K562 (cell line): ENCODE measurements around the gene ZNRF2. TPM values are rescaled to one million over a fixed set of nuclear protein-coding genes. Genes with fewer than 3 reads are reported as not detected.

ENCODE experiments used
- ARID1B ChIP-seq: fragments of 450-650 bp; IDR thresholded peaks from 2 replicates; pipeline ENCODE4 v1.6.1; 2016; ENCODE audit warnings: antibody characterized with exemption, mild to moderate bottlenecking, inconsistent platforms
- CBX3 ChIP-seq, 2 experiments: IDR thresholded peaks; 1 replicate in 1 of 2; 2 replicates in 1 of 2; pipeline ENCODE4 v1.6.1; 2012; ENCODE audit warnings: inconsistent platforms in 2 of 2, low read length in 2 of 2, borderline replicate concordance in 1 of 2, control low read depth in 1 of 2
- ELF1 ChIP-seq: fragments of 200-800 bp; sonication (Bioruptor generic); IDR thresholded peaks from 2 replicates; pipeline ENCODE4 v1.6.1; 2016; ENCODE audit warnings: missing genetic modification characterization, missing compliant biosample characterization
- EZH2 ChIP-seq: IDR thresholded peaks from 2 replicates; pipeline ENCODE4 v1.6.1; 2012; ENCODE audit warnings: low read depth, mild to moderate bottlenecking, inconsistent platforms, low read length, borderline replicate concordance
- KDM1A ChIP-seq, 2 experiments: fragments of 450-650 bp; IDR thresholded peaks; 2 replicates each; pipeline ENCODE4 v1.6.1; 2016; ENCODE audit warnings: mild to moderate bottlenecking in 2 of 2
- MNT ChIP-seq, 2 experiments: fragments of 450-650 bp; conservative IDR thresholded peaks; 2 replicates each; pipeline ENCODE4 v1.6.1; 2017; ENCODE audit warnings: mild to moderate bottlenecking in 2 of 2, moderate library complexity in 2 of 2
- NCOA1 ChIP-seq: fragments of 450-650 bp; IDR thresholded peaks from 2 replicates; pipeline ENCODE4 v1.6.1; 2016; ENCODE audit warnings: low read depth
- NFE2 ChIP-seq: IDR thresholded peaks from 2 replicates; pipeline ENCODE4 v1.6.1; 2014; ENCODE audit warnings: antibody characterized with exemption, low read depth
- NFRKB ChIP-seq: fragments of 450-650 bp; IDR thresholded peaks from 2 replicates; pipeline ENCODE4 v1.6.1; 2016; ENCODE audit warnings: low read depth
- SMARCB1 ChIP-seq: IDR thresholded peaks from 2 replicates; pipeline ENCODE4 v1.6.1; 2011; ENCODE audit warnings: improper control_type of control experiment, low read depth; ENCODE audit not compliant: insufficient read length
- TAF1 ChIP-seq: IDR thresholded peaks from 2 replicates; pipeline ENCODE4 v1.6.1; 2011; ENCODE audit warnings: mild to moderate bottlenecking, low read length, moderate library complexity; ENCODE audit not compliant: insufficient read depth, control insufficient read depth, severe bottlenecking; ENCODE audit errors: extremely low read depth
- ZNF140 ChIP-seq: fragments of 250-450 bp; sonication (Bioruptor Pico); IDR thresholded peaks from 2 replicates; pipeline ENCODE4 v1.8.0; 2021; ENCODE audit warnings: moderate library complexity, mild to moderate bottlenecking, inconsistent platforms
- ZNF175 ChIP-seq: fragments of 200-800 bp; sonication (Bioruptor generic); IDR thresholded peaks from 2 replicates; pipeline ENCODE4 v1.6.1; 2016; ENCODE audit warnings: low read depth, mild to moderate bottlenecking, missing genetic modification characterization, missing compliant biosample characterization
- ZNF318 ChIP-seq, 2 experiments: fragments of 450-650 bp; IDR thresholded peaks; 2 replicates each; pipeline ENCODE4 v1.6.1; 2016; ENCODE audit warnings: mild to moderate bottlenecking in 2 of 2, borderline replicate concordance in 1 of 2, low read depth in 1 of 2, moderate library complexity in 1 of 2
- ZNF584 ChIP-seq: fragments of 200-800 bp; sonication (Bioruptor generic); IDR thresholded peaks from 2 replicates; pipeline ENCODE4 v1.6.1; 2016; ENCODE audit warnings: low read depth, mild to moderate bottlenecking, missing genetic modification characterization, missing compliant biosample characterization
- polyA plus RNA-seq, 8 experiments: library from polyadenylated mRNA; depleted of rRNA in 4 of 8; stranded (reverse) in 5 of 8; unstranded in 3 of 8; fragments of >200 nt; fragmentation: Nextera tagmentation in 2 of 8; fragmentation: Illumina TruSeq in 1 of 8; extraction: Ambion mirVana in 2 of 8; extraction: Trizol in 1 of 8; gene quantifications; 2 replicates each; pipeline versions ENCODE4 v1.2.1 to v1.2.3, GENCODE V29; 2011 to 2014; ENCODE audit warnings: inconsistent platforms in 1 of 8, missing spikeins in 1 of 8
- total RNA-seq, 7 experiments: library from RNA; depleted of rRNA in 6 of 7; stranded (reverse); fragments of >200 nt in 6 of 7; fragmentation: Illumina TruSeq in 2 of 7; extraction: Trizol in 2 of 7; gene quantifications; 2 replicates each; pipeline versions ENCODE4 v1.2.1 to v1.2.3, GENCODE V29; 2011 to 2021; ENCODE audit warnings: low replicate concordance in 1 of 7

ZNRF2 gene
- total and polyA plus RNA-seq, 9 of the 15 experiments (the other 6 are each of a cell fraction or from before 2014, with no cell fraction given), result 1.1 to 13.9 (median 5.5) TPM

- TF ChIP-seq ZNF318 (IDR thresholded peaks at IDR 0.05; ENCODE audit: borderline replicate concordance in 1 of 2, low read depth in 1 of 2) (peak in 1 of 2 experiments; percentile 33; a peak in 1 of 4 replicates), NFRKB (no peak), ZNF584 (CRISPR knock-in tag) (no peak), EZH2 (no peak), ARID1B (peak; percentile 79), SMARCB1 (peak; percentile 92), KDM1A (IDR thresholded peaks at IDR 0.05) (peak in 1 of 2 experiments; percentile 53; a peak in 1 of 4 replicates), ZNF175 (CRISPR knock-in tag) (peak; percentile 49; the same call in 1 of the 2 replicates), CBX3 (IDR thresholded peaks at IDR 0.05; ENCODE audit: borderline replicate concordance in 1 of 2, low read length in 2 of 2) (0 out of 3 replicates have a peak, but pooled peaks of 1 of the 2 experiments have one; percentile 63), MNT (conservative IDR thresholded peaks at IDR 0.05) (0 out of 4 replicates have a peak, but pooled peaks of 1 of the 2 experiments have one; percentile 38), NFE2 (peak; percentile 95), ZNF140 (CRISPR knock-in tag) (no peak), TAF1 (peak; percentile 30), ELF1 (tag) (peak; percentile 73), NCOA1 (no peak)
These were observed 63.7 kb downstream of the ZNRF2 start (continued) for GRCh38 chr7:30348083-30348560.
